Thyroid gland (tissue), 4 donors: Measurements from ENCODE around the gene CAMK1D. TPM values are rescaled to one million over a fixed set of nuclear protein-coding genes. Genes with fewer than 3 reads are reported as not detected.
"Not testable (repeated sequence)": the region's sequence is repeated elsewhere in the genome, so short reads cannot be mapped to it uniquely, and the experiment has no call there.

Experiments
- DNase-seq, 2 donors: peaks; one replicate each; pipeline ENCODE4 v3.0.0-alpha.2; 2019
- H3K27ac ChIP-seq, 3 donors: fragments of 200-600 bp; sonication (generic); 1 replicate in 2 of 3; 2 replicates in 1 of 3; pipeline ENCODE4 v1.5.1; 2016 to 2019; ENCODE audit warnings: mild to moderate bottlenecking in 1 of 3, moderate library complexity in 1 of 3
- H3K27me3 ChIP-seq: fragments of 200-600 bp; sonication (generic); one replicate; pipeline ENCODE4 v1.5.1; 2019
- H3K36me3 ChIP-seq, 2 donors: fragments of 200-600 bp; sonication (generic); one replicate each; pipeline ENCODE4 v1.5.1; 2016 to 2019
- H3K4me1 ChIP-seq, 2 donors: fragments of 200-600 bp; sonication (generic); one replicate each; pipeline ENCODE4 v1.5.1; 2017 to 2019
- H3K4me3 ChIP-seq, 3 donors: fragments of 200-600 bp; sonication (generic); replicated peaks in 1 of 3; 1 replicate in 2 of 3; 2 replicates in 1 of 3; pipeline ENCODE4 v1.5.1; 2016; ENCODE audit warnings: mild to moderate bottlenecking in 1 of 3
- H3K9me3 ChIP-seq: fragments of 200-600 bp; sonication (generic); one replicate; pipeline ENCODE4 v1.5.1; 2017
- CTCF ChIP-seq, 6 experiments: fragments of 200-600 bp in 3 of 6; fragments of 450-650 bp in 3 of 6; sonication (generic) in 3 of 6; IDR thresholded peaks; one replicate each; pipeline ENCODE4 v1.5.1; 2016 to 2019; ENCODE audit warnings: antibody characterized with exemption in 6 of 6, mild to moderate bottlenecking in 2 of 6, inconsistent platforms in 1 of 6, moderate library complexity in 1 of 6
- POLR2A ChIP-seq, 2 donors: fragments of 450-650 bp; IDR thresholded peaks; one replicate each; pipeline ENCODE4 v1.6.1; 2017; ENCODE audit warnings: antibody characterized with exemption in 2 of 2, mild to moderate bottlenecking in 2 of 2, moderate library complexity in 1 of 2
- WGBS, 2 donors: methylation state at CpG; one replicate each; pipeline ENCODE4 v1.1.5; 2017; 5-methylcytosine and 5-hydroxymethylcytosine counted together
- intact Hi-C: fragments of 100-400 bp; cut with DNase I; formaldehyde crosslinking; loops from one replicate; pipeline ENCODE4 v1.15.1; 2023
- total RNA-seq, 4 donors: library from RNA; depleted of rRNA; stranded (reverse); fragments of >200 nt; gene quantifications; one replicate each; pipeline ENCODE4 v1.2.3, GENCODE V29; 2016

The CAMK1D gene
- total RNA-seq, 4 donors from 2014 or later = 12.2 to 29.6 (median 17.4) TPM

GRCh38 chr10:12710157-12710556 is 360.8 kb downstream of the CAMK1D start:
- DNase-seq = no peak
- TF ChIP-seq POLR2A (IDR thresholded peaks at IDR 0.05) (no peak), CTCF (IDR thresholded peaks at IDR 0.05) (no peak)
- Histone ChIP-seq H3K4me1 (peaks cover 21 to 39% of the 10 kb centered on the region in 2 donors), H3K27me3 (no peaks in the 10 kb centered on the region), H3K9me3 (no peaks in the 10 kb centered on the region), H3K27ac (no peak overlapping the region), H3K4me3 (no peak overlapping the region), H3K36me3 (no peaks in the 10 kb centered on the region)
- 95% methylated on average over 8 of the region's 8 CpGs for WGBS, 2 donors
- intact Hi-C loops = loop anchor here (5.0 to 10.0 kb wide), 2 partner anchors 365 to 448 kb away; no protein-coding TSS in a partner anchor

- no peak overlapping the region for H3K4me3 ChIP-seq
- peak overlapping the region in 1 of 3 donors; percentile 32 for H3K27ac ChIP-seq
- H3K36me3 ChIP-seq = no peaks in the 10 kb centered on the region
- no peaks in the 10 kb centered on the region for H3K9me3 ChIP-seq
- WGBS, 2 donors = 43 to 45% methylated on average over 9 of the region's 9 CpGs
- peak; percentile 84 to 98 (median 94) for TF ChIP-seq CTCF (IDR thresholded peaks at IDR 0.05)
- no peak for TF ChIP-seq POLR2A (IDR thresholded peaks at IDR 0.05)
- DNase-seq = peak; percentile 72 to 81
- H3K27me3 ChIP-seq = no peaks in the 10 kb centered on the region
- intact Hi-C loops = loop anchor here (5.0 to 10.0 kb wide), 2 partner anchors 364 to 448 kb away; no protein-coding TSS in a partner anchor
- H3K4me1 ChIP-seq = peaks cover 21 to 39% of the 10 kb centered on the region in 2 donors
Measured at GRCh38 chr10:12710594-12711349, 361.4 kb downstream of the CAMK1D start.

GRCh38 chr10:12711350-12711708 is 362.0 kb downstream of the CAMK1D start:
- DNase-seq = no peak
- intact Hi-C loops = loop anchor here (5.0 to 10.0 kb wide), 2 partner anchors 363 to 449 kb away; no protein-coding TSS in a partner anchor
- peaks cover 21 to 39% of the 10 kb centered on the region in 2 donors for H3K4me1 ChIP-seq
- TF ChIP-seq POLR2A (IDR thresholded peaks at IDR 0.05) = no peak
- no peak for TF ChIP-seq CTCF (IDR thresholded peaks at IDR 0.05)
- no peaks in the 10 kb centered on the region for H3K36me3 ChIP-seq
- no peak overlapping the region for H3K4me3 ChIP-seq
- H3K27me3 ChIP-seq = no peaks in the 10 kb centered on the region
- WGBS, 2 donors = 68% methylated on average over 6 of the region's 6 CpGs
- peak overlapping the region in 1 of 3 donors; percentile 32 for H3K27ac ChIP-seq
- no peaks in the 10 kb centered on the region for H3K9me3 ChIP-seq

- DNase-seq = no peak
- H3K4me1 ChIP-seq = peaks cover 12 to 29% of the 10 kb centered on the region in 2 donors
- no peak for TF ChIP-seq POLR2A (IDR thresholded peaks at IDR 0.05)
- no peak for TF ChIP-seq CTCF (IDR thresholded peaks at IDR 0.05)
- no peaks in the 10 kb centered on the region for H3K9me3 ChIP-seq
- H3K36me3 ChIP-seq = no peaks in the 10 kb centered on the region
- 95 to 97% methylated on average over 9 to 11 of the region's 11 CpGs for WGBS, 2 donors
- no peaks in the 10 kb centered on the region for H3K27me3 ChIP-seq
- no peak overlapping the region for H3K27ac ChIP-seq
- intact Hi-C loops = loop anchor here (5.0 to 10.0 kb wide), 2 partner anchors 362 to 450 kb away; no protein-coding TSS in a partner anchor
- H3K4me3 ChIP-seq = no peak overlapping the region
Measured at GRCh38 chr10:12712293-12712983, 363.1 kb downstream of the CAMK1D start.

GRCh38 chr10:12712984-12713316 is 363.6 kb downstream of the CAMK1D start:
- not testable (repeated sequence) for H3K9me3 ChIP-seq, H3K27me3 ChIP-seq, DNase-seq, H3K36me3 ChIP-seq, H3K4me3 ChIP-seq, H3K27ac ChIP-seq
- WGBS, 2 donors = 95 to 99% methylated on average over 6 of the region's 6 CpGs
- H3K4me1 ChIP-seq = peaks cover 7 to 24% of the 10 kb centered on the region in 2 donors
- intact Hi-C loops = loop anchor here (5.0 to 10.0 kb wide), 2 partner anchors 362 to 451 kb away; no protein-coding TSS in a partner anchor
